ENCODE data around the gene TP53.
A peak's percentile ranks its signal among the peaks of the same experiment; 100 is the strongest.

The TP53 gene

DNA sequence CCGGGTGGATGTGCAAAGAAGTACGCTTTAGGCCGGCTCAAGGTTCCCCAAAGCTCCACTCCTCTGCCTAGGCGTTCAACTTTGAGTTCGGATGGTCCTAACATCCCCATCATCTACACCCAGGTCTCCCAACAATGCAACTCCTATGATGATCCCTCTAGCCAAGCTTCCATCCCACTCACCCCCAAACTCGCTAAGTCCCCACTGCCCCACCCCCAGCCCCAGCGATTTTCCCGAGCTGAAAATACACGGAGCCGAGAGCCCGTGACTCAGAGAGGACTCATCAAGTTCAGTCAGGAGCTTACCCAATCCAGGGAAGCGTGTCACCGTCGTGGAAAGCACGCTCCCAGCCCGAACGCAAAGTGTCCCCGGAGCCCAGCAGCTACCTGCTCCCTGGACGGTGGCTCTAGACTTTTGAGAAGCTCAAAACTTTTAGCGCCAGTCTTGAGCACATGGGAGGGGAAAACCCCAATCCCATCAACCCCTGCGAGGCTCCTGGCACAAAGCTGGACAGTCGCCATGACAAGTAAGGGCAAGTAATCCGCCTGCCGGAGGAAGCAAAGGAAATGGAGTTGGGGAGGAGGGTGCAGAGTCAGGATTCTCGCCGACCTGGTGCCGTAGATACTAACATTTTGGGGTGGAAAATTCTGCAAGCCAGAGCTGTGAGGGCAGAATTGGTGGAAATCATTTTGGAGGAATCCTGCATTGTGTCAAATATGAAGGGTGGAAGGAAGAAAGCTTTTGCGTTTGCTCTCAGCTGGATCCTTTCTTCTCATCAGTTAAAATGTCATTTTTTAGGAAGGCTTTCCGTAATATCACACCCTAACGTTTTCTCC is at the start of gene TP53:
TSS of gene TP53 (minus strand) at position 419 of the 836 bp plus-strand sequence. CDS start 10,896 bp downstream, outside the sequence.
- DNase-seq (ENCODE audit: low spot score): peak; percentile 52

DNA sequence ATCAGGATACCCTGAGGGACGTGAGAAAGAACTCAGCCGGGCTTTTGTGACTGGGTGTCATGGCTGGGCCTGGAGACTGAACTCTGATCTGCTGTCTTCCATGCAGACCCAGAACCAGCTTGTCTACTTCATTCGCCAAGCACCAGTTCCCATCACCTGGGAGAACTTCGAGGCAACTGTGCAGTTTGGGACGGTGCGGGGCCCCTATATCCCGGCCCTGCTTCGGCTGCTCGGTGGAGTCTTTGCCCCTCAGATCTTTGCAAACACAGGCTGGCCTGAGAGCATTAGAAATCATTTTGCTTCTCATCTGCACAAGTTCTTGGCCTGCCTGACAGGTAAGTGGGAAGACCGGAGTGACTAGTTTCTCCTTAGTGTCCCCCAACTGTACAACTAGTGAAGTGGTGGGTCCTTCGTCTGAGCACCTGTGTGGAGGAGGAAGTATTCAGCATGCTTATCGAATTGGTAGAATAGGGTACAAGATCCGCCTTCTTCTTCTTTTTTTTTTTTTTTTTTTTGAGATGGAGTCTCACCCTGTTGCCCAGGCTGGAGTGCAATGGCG is 45.8 kb upstream of the TP53 start:
- no peak for DNase-seq (ENCODE audit: low spot score)

- no peak for DNase-seq (ENCODE audit: low spot score)
Observed at GRCh38 chr17:7729816-7730215, 42.5 kb upstream of the TP53 start.

DNA sequence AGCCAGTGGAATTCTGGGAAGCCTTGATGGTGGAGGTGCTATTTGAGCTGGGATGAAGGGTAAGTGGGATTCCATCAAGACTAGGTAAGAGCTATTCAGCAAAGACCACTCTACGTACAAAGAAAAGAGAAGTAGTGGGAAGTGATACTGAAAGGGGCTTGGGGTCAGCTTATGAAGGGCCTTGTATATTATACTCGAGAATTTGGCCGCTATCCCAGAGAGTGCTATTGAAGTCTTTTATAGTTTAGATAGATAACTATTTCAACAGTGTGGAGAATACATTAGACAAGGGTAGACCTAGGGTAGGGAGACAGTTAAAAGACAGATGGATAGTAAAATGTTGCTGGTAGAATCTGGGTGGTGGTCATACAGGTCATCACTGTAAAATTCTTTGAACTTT is 40.6 kb upstream of the TP53 start:
- DNase-seq (ENCODE audit: low spot score): no peak

GRCh38 chr17:7721612-7722011 is 34.3 kb upstream of the TP53 start:
- DNase-seq (ENCODE audit: low spot score): no peak

GRCh38 chr17:7720125-7720524 is 32.8 kb upstream of the TP53 start:
- no peak for DNase-seq (ENCODE audit: low spot score)

DNA sequence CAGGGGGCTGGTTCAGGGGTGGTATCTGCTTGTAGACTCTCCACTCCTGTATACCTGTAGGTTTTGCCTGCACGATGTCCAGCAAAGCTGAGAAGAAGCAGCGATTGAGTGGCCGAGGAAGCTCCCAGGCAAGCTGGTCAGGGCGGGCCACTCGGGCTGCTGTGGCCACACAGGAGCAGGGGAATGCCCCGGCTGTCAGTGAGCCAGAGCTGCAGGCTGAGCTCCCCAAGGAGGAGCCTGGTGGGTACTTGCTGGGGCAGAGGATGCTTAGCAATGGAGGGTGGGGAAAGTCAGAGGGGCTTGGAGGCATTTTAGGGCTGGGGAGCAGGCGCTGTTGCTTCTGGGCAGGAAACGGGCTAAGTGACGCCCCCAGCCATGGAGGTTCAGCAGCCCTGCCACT is 32.4 kb upstream of the TP53 start:
- no peak for DNase-seq (ENCODE audit: low spot score)

GRCh38 chr17:7717756-7718350 is 30.6 kb upstream of the TP53 start:
- no peak for DNase-seq (ENCODE audit: low spot score)

DNA sequence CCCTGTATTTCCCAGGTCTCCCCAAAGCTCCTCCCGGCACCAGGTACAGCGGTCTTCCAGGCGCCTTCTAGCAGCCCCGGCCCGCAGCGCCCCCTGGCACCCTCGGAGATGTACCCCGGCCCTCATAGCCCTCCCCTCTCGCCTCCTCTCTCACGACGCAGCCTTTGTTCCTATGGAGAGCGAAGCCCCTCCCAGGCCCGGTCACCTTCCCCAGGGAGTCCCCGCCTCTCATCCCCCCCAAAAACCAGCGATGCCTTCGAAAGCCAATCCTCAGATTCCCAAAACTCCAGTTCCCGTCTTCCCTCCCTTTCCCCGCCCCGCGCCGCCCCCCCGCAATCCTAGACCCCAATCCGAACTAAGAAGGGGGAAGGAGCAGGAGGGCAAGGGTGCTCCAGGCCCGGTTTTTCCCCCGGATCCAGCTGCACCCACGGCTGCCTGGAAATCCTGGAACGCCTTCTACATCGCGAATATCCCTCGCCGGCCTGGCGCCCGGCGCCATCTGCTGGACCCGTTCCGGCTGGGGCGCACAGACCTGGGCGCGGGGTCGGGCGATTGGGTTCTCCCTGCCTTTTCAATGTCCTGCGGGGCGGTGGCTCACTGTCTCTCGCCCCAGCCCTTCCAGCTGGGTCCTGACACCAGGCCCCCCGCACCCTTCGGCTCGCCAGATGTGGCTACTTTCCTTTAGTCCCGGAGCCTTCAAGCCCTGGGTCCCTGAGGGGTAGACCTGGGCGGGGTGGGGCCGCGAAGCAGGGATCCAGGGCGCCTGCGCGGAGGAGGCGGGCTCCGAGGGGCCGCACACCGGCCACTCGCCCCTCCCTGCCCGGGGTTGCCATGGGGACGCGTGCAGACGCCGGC is 29.8 kb upstream of the TP53 start, which contains the start of gene DNAH2:
TSS of gene DNAH2 (plus strand) at position 844 of the 855 bp plus-strand sequence. CDS start 1,991 bp downstream, outside the sequence.
- DNase-seq (ENCODE audit: low spot score): peak; percentile 86

GRCh38 chr17:7715936-7716886 is 28.9 kb upstream of the TP53 start:
- no peak for DNase-seq (ENCODE audit: low spot score)

GRCh38 chr17:7714721-7715594 is 27.7 kb upstream of the TP53 start:
- DNase-seq (ENCODE audit: low spot score): no peak

GRCh38 chr17:7713782-7714181 is 26.5 kb upstream of the TP53 start:
- no peak for DNase-seq (ENCODE audit: low spot score)

GRCh38 chr17:7712111-7712771 is 25.0 kb upstream of the TP53 start:
- no peak for DNase-seq (ENCODE audit: low spot score)

DNA sequence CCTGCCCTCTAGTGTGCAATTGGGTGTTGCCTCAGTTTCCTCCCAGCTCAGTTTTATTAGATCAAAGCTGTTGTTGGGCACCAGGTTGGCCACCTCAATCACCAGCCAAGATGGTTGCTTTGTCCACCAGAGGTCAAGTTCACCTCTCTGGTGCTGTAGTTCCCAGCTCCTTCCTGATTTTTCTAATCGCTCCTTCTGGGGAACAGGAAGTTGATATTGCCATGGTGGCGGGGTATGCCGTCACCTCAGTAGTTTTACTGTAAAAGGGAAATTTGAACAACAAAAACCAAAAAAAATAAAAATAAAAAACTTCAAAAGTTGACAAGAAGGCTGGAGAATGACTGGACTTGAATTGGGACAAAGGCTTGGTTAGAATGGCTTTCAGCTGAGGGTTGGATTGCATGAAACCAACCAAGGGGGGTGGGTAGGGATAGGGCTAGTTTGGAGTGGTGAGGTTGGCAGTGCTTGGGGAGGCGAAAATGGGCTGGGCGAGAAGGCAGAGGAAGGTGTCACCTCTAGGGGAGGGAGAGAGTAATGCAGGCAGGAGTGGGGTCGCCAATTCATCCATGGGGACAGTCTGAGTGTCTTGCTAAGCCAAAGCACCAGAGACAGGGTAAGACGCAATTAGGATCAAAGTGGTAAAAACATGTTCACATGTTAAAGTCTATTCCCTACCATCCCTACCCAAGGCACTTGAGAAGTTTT is 23.9 kb upstream of the TP53 start:
- DNase-seq (ENCODE audit: low spot score): no peak

GRCh38 chr17:7710301-7710700 is 23.0 kb upstream of the TP53 start:
- DNase-seq (ENCODE audit: low spot score): no peak

DNA sequence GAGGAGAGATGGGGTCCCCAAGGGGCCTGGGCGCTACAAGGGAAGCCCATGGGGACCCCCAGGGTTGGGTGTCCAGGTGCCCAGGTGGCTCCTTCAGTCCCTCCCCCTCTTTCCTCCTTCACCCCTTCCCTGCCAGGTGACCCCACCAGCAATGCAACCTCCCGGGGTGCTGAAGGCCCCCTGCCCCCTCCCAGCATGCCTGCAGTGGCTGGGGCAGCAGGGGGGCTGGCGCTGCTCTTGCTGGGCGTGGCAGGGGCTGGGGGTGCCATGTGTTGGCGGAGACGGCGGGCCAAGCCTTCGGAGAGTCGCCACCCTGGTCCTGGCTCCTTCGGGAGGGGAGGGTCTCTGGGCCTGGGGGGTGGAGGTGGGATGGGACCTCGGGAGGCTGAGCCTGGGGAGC is 21.7 kb upstream of the TP53 start:
- no peak for DNase-seq (ENCODE audit: low spot score)

DNA sequence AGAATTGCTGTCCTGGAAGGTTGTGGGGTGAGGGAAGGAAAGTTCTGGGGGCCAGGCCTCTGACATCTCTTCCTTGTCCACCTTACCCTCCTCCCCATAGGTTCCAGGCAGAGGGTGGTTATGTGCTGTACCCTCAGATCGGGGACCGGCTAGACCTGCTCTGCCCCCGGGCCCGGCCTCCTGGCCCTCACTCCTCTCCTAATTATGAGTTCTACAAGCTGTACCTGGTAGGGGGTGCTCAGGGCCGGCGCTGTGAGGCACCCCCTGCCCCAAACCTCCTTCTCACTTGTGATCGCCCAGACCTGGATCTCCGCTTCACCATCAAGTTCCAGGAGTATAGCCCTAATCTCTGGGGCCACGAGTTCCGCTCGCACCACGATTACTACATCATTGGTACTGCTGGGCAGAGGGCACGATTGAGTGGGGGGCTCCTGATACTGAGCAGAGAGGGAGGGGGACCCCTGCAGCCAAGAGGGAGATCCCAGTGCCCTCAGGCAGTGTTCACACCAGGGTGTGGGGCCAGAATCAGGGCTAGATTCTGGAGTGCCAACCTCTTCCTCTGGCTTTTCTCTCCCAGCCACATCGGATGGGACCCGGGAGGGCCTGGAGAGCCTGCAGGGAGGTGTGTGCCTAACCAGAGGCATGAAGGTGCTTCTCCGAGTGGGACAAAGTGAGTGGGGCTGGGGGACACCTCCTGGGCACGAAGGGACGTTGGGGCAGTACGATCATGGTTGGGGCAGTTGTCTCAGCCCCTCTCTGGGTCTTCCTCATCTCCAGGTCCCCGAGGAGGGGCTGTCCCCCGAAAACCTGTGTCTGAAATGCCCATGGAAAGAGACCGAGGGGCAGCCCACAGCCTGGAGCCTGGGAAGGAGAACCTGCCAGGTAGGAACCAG is 20.8 kb upstream of the TP53 start:
- DNase-seq (ENCODE audit: low spot score): no peak

- no peak for DNase-seq (ENCODE audit: low spot score)
Observed at GRCh38 chr17:7707446-7707845, 20.2 kb upstream of the TP53 start.
